K562 (cell line): ENCODE results near the gene TUBB2A. TPM values are rescaled to one million over a fixed set of nuclear protein-coding genes. Genes with fewer than 3 reads are reported as not detected.

Source experiments
- BMI1 ChIP-seq: fragments of 150-350 bp; IDR thresholded peaks from 2 replicates; pipeline ENCODE4 v1.6.1; 2014; ENCODE audit warnings: low read length
- CLOCK ChIP-seq: fragments of 250-450 bp; sonication (Bioruptor Pico); IDR thresholded peaks from 2 replicates; pipeline ENCODE4 v1.4.0; 2020; ENCODE audit warnings: mild to moderate bottlenecking, moderate library complexity, borderline replicate concordance
- COPS2 ChIP-seq: fragments of 450-650 bp; conservative IDR thresholded peaks from 2 replicates; pipeline ENCODE4 v1.6.1; 2016; ENCODE audit warnings: mild to moderate bottlenecking, moderate library complexity
- DACH1 ChIP-seq: fragments of 450-650 bp; IDR thresholded peaks from 2 replicates; pipeline ENCODE4 v1.6.1; 2018; ENCODE audit not compliant: partially characterized antibody
- E2F1 ChIP-seq: sonication (generic); formaldehyde crosslinking; IDR thresholded peaks from 2 replicates; pipeline ENCODE4 v1.8.1; 2023; ENCODE audit warnings: mild to moderate bottlenecking, missing genetic modification reagents, moderate library complexity
- HES1 ChIP-seq: fragments of 450-650 bp; IDR thresholded peaks from 2 replicates; pipeline ENCODE4 v1.6.1; 2016; ENCODE audit warnings: low read depth, mild to moderate bottlenecking, moderate library complexity
- MLLT1 ChIP-seq, 2 experiments: fragments of 450-650 bp; IDR thresholded peaks; 2 replicates each; pipeline ENCODE4 v1.6.1; 2016
- RUNX1 ChIP-seq: sonication (generic); IDR thresholded peaks from 2 replicates; pipeline ENCODE4 v1.6.1; 2016; ENCODE audit warnings: antibody characterized with exemption, low read depth
- THRB ChIP-seq: fragments of 450-650 bp; formaldehyde crosslinking; conservative IDR thresholded peaks from 2 replicates; pipeline ENCODE4 v1.4.0; 2022; ENCODE audit warnings: mild to moderate bottlenecking, missing genetic modification characterization
- ZFP91 ChIP-seq: sonication (generic); formaldehyde crosslinking; IDR thresholded peaks from 2 replicates; pipeline ENCODE4 v1.8.0; 2022; ENCODE audit warnings: mild to moderate bottlenecking, missing genetic modification reagents
- ZNF165 ChIP-seq: fragments of 250-450 bp; sonication (Bioruptor Pico); IDR thresholded peaks from 2 replicates; pipeline ENCODE4 v1.4.0; 2020; ENCODE audit warnings: borderline replicate concordance
- polyA plus RNA-seq, 8 experiments: library from polyadenylated mRNA; depleted of rRNA in 4 of 8; stranded (reverse) in 5 of 8; unstranded in 3 of 8; fragments of >200 nt; fragmentation: Nextera tagmentation in 2 of 8; fragmentation: Illumina TruSeq in 1 of 8; extraction: Ambion mirVana in 2 of 8; extraction: Trizol in 1 of 8; gene quantifications; 2 replicates each; pipeline versions ENCODE4 v1.2.1 to v1.2.3, GENCODE V29; 2011 to 2014; ENCODE audit warnings: inconsistent platforms in 1 of 8, missing spikeins in 1 of 8
- total RNA-seq, 7 experiments: library from RNA; depleted of rRNA in 6 of 7; stranded (reverse); fragments of >200 nt in 6 of 7; fragmentation: Illumina TruSeq in 2 of 7; extraction: Trizol in 2 of 7; gene quantifications; 2 replicates each; pipeline versions ENCODE4 v1.2.1 to v1.2.3, GENCODE V29; 2011 to 2021; ENCODE audit warnings: low replicate concordance in 1 of 7

TUBB2A gene
- total and polyA plus RNA-seq, 9 of the 15 experiments (the other 6 are each of a cell fraction or from before 2014, with no cell fraction given), result 3.6 to 92.1 (median 45.6) TPM

GRCh38 chr6:3157131-3157933 lies at the start of gene TUBB2A (continued):
- TF ChIP-seq MLLT1 (IDR thresholded peaks at IDR 0.05) (no peak), ZNF165 (no peak), CLOCK (no peak), E2F1 (CRISPR knock-in tag) (peak; percentile 53), HES1 (no peak), BMI1 (no peak), RUNX1 (peak; percentile 11; the same call in 1 of the 2 replicates), THRB (CRISPR knock-in tag) (no peak), COPS2 (no peak), DACH1 (no peak), ZFP91 (CRISPR knock-in tag) (0 out of 2 replicates have a peak, but pooled peaks have one; percentile 34)
